ENCODE measurements around the gene CACNA1F.

- TF ChIP-seq CTCF (IDR thresholded peaks at IDR 0.05) (no peak), POLR2A (IDR thresholded peaks at IDR 0.05) (no peak)
Measured at GRCh38 chrX:49214416-49214815, 18.7 kb downstream of the CACNA1F start.
